A673 (cell line): Measurements from ENCODE around the gene NUP42.

Experiments
- EZH2 ChIP-seq: fragments of 200-600 bp; sonication (generic); IDR thresholded peaks from 2 replicates; pipeline ENCODE4 v1.6.1; 2017; ENCODE audit warnings: borderline replicate concordance, low read depth, mild to moderate bottlenecking, mixed read lengths, antibody characterized with exemption, low read length; ENCODE audit not compliant: poor library complexity, severe bottlenecking
- TF ChIP-seq, protein P1 (sequence below): fragments of 300-800, 200-600 bp; sonication (generic); conservative IDR thresholded peaks from 2 replicates; pipeline ENCODE4 v1.5.1; 2017; ENCODE audit warnings: low read depth, mild to moderate bottlenecking, antibody characterized with exemption, low read length, moderate library complexity, mixed read lengths

DNA sequence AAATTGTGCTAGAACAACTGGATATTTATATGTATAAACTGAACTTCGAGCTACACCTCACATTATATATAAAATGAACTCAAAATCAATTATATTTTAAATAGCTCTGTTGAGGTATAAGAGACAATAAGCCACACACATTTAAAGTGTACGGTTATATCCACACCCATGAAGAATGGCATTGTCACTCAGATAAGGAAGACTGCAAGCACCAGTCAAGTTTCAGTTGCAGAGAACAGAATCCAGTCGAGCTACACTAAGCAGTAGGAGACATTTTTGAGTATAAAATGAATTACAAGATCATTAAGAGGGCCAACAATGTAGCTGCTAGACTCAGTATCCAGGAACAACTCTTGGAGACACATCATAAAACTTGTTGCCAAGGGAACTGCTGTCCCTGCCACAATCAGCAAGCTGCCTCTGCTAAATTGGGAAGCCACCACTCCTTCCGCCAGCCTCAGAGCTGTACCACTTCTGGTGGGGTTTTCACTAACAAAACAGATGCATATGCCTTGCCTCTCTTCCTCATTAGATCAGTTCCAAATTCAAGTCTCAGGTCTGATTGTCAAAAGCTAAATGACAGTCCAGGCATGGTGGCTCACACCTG, 45.1 kb downstream of the NUP42 start:
- TF ChIP-seq, protein P1, sequence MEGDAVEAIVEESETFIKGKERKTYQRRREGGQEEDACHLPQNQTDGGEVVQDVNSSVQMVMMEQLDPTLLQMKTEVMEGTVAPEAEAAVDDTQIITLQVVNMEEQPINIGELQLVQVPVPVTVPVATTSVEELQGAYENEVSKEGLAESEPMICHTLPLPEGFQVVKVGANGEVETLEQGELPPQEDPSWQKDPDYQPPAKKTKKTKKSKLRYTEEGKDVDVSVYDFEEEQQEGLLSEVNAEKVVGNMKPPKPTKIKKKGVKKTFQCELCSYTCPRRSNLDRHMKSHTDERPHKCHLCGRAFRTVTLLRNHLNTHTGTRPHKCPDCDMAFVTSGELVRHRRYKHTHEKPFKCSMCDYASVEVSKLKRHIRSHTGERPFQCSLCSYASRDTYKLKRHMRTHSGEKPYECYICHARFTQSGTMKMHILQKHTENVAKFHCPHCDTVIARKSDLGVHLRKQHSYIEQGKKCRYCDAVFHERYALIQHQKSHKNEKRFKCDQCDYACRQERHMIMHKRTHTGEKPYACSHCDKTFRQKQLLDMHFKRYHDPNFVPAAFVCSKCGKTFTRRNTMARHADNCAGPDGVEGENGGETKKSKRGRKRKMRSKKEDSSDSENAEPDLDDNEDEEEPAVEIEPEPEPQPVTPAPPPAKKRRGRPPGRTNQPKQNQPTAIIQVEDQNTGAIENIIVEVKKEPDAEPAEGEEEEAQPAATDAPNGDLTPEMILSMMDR, result no peak
- no peak for TF ChIP-seq EZH2
